DMS79 (cell line): ENCODE results near the gene PGRMC2.

Source experiments
- DNase-seq: peaks from one replicate; lab custom pipeline; 2025; lab: John Stamatoyannopoulos, UW

The PGRMC2 gene

GRCh38 chr4:128287141-128287870 lies at the start of gene PGRMC2:
Gene PGRMC2 (minus strand): TSS chr4:128287813. CDS start chr4:128287790, 23 bp downstream.
- no peak for DNase-seq

- DNase-seq = no peak
These were observed 47.9 kb upstream of the PGRMC2 start for GRCh38 chr4:128335541-128335940.

GRCh38 chr4:128334256-128334655 lies 46.6 kb upstream of the PGRMC2 start:
- no peak for DNase-seq

GRCh38 chr4:128333309-128334018 lies 45.9 kb upstream of the PGRMC2 start:
- DNase-seq = no peak

- no peak for DNase-seq
These were observed 44.5 kb upstream of the PGRMC2 start for GRCh38 chr4:128332081-128332480.

- no peak for DNase-seq
These were observed 42.0 kb upstream of the PGRMC2 start for GRCh38 chr4:128329638-128330037.

GRCh38 chr4:128328106-128328505 lies 40.5 kb upstream of the PGRMC2 start:
- no peak for DNase-seq

GRCh38 chr4:128323401-128323800 lies 35.8 kb upstream of the PGRMC2 start:
- DNase-seq = no peak

GRCh38 chr4:128322986-128323385 lies 35.4 kb upstream of the PGRMC2 start:
- no peak for DNase-seq

GRCh38 chr4:128322311-128322710 lies 34.7 kb upstream of the PGRMC2 start:
- DNase-seq = no peak

GRCh38 chr4:128320656-128321055 lies 33.0 kb upstream of the PGRMC2 start:
- DNase-seq = no peak

- DNase-seq = no peak
These were observed 28.3 kb upstream of the PGRMC2 start for GRCh38 chr4:128315756-128316520.

- DNase-seq = no peak
These were observed 24.2 kb upstream of the PGRMC2 start for GRCh38 chr4:128311659-128312403.

- DNase-seq = no peak
These were observed 22.7 kb upstream of the PGRMC2 start for GRCh38 chr4:128310266-128310697.

GRCh38 chr4:128309585-128309984 lies 22.0 kb upstream of the PGRMC2 start:
- DNase-seq = no peak

GRCh38 chr4:128308986-128309385 lies 21.4 kb upstream of the PGRMC2 start:
- DNase-seq = no peak

- no peak for DNase-seq
These were observed 19.5 kb upstream of the PGRMC2 start for GRCh38 chr4:128307123-128307571.

GRCh38 chr4:128305942-128306341 lies 18.3 kb upstream of the PGRMC2 start:
- no peak for DNase-seq

- DNase-seq = no peak
These were observed 16.4 kb upstream of the PGRMC2 start for GRCh38 chr4:128303986-128304385.

- DNase-seq = no peak
These were observed 15.8 kb upstream of the PGRMC2 start for GRCh38 chr4:128303405-128303785.

GRCh38 chr4:128301979-128302378 lies 14.4 kb upstream of the PGRMC2 start:
- DNase-seq = no peak

GRCh38 chr4:128299848-128300247 lies 12.2 kb upstream of the PGRMC2 start:
- DNase-seq = no peak
